Hepatocyte (in vitro differentiated cells): ENCODE results near the gene ALG14. TPM values are rescaled to one million over a fixed set of nuclear protein-coding genes. Genes with fewer than 3 reads are reported as not detected.
A peak's percentile ranks its signal among the peaks of the same experiment; 100 is the strongest.

Source experiments
- DNase-seq: peaks from one replicate; pipeline ENCODE4 v3.0.0-alpha.2; 2016; ENCODE audit warnings: low spot score
- H2AFZ ChIP-seq: fragments of 200-600 bp; sonication (generic); 2 replicates; pipeline ENCODE4 v1.6.0; 2016; ENCODE audit warnings: antibody characterized with exemption, mild to moderate bottlenecking
- H3K27ac ChIP-seq: fragments of 200-600 bp; sonication (generic); 2 replicates; pipeline ENCODE4 v1.5.1; 2016; ENCODE audit warnings: mild to moderate bottlenecking
- H3K27me3 ChIP-seq: fragments of 200-600 bp; sonication (generic); 2 replicates; pipeline ENCODE4 v1.6.1; 2016
- H3K36me3 ChIP-seq: fragments of 200-600 bp; sonication (generic); replicated peaks from 2 replicates; pipeline ENCODE4 v1.5.1; 2016; ENCODE audit warnings: low read depth; ENCODE audit not compliant: insufficient read depth
- H3K4me1 ChIP-seq: fragments of 200-600 bp; sonication (generic); 2 replicates; pipeline ENCODE4 v1.5.1; 2016; ENCODE audit warnings: mild to moderate bottlenecking, moderate library complexity; ENCODE audit not compliant: insufficient read depth
- H3K4me2 ChIP-seq: fragments of 200-600 bp; sonication (generic); 2 replicates; pipeline ENCODE4 v1.6.0; 2016
- H3K4me3 ChIP-seq: fragments of 200-600 bp; sonication (generic); 2 replicates; pipeline ENCODE4 v1.5.1; 2016; ENCODE audit warnings: mild to moderate bottlenecking
- H3K79me2 ChIP-seq: fragments of 200-600 bp; sonication (generic); 2 replicates; pipeline ENCODE4 v1.6.0; 2017; ENCODE audit warnings: mild to moderate bottlenecking
- H3K9me2 ChIP-seq: fragments of 200-600 bp; sonication (generic); replicated peaks from 2 replicates; pipeline ENCODE4 v1.6.0; 2017; ENCODE audit warnings: mild to moderate bottlenecking; ENCODE audit not compliant: insufficient read depth
- H3K9me3 ChIP-seq: fragments of 200-600 bp; sonication (generic); 2 replicates; pipeline ENCODE4 v1.5.1; 2016; ENCODE audit warnings: low read depth, mild to moderate bottlenecking
- H4K20me1 ChIP-seq: fragments of 200-600 bp; sonication (generic); 2 replicates; pipeline ENCODE4 v1.6.0; 2016; ENCODE audit warnings: mild to moderate bottlenecking; ENCODE audit not compliant: insufficient read depth, poor library complexity, severe bottlenecking
- CTCF ChIP-seq: fragments of 200-600 bp; sonication (generic); IDR thresholded peaks from 2 replicates; pipeline ENCODE4 v1.5.1; 2016; ENCODE audit warnings: antibody characterized with exemption, mild to moderate bottlenecking; ENCODE audit not compliant: poor library complexity
- EZH2 ChIP-seq: fragments of 200-600 bp; sonication (generic); IDR thresholded peaks from 2 replicates; pipeline ENCODE4 v1.6.1; 2016; ENCODE audit warnings: antibody characterized with exemption, mild to moderate bottlenecking, borderline replicate concordance
- EZH2phosphoT487 ChIP-seq: fragments of 200-600 bp; sonication (generic); IDR thresholded peaks from one replicate; pipeline ENCODE4 v1.6.1; 2018; ENCODE audit warnings: antibody characterized with exemption, mild to moderate bottlenecking, low read depth, moderate library complexity; ENCODE audit not compliant: unreplicated experiment, severe bottlenecking
- WGBS: methylation state at CpG from one replicate; pipeline ENCODE4 v1.1.6; 2016; ENCODE audit warnings: low lambda C conversion rate; ENCODE audit errors: missing lambda C conversion rate; 5-methylcytosine and 5-hydroxymethylcytosine counted together
- polyA plus RNA-seq: library from polyadenylated mRNA; unstranded; fragments of >200 nt; fragmentation: Nextera tagmentation; extraction: Ambion mirVana; gene quantifications from 2 replicates; pipeline ENCODE4 v1.2.1, GENCODE V29; 2016
- total RNA-seq: library from RNA; depleted of rRNA; stranded (reverse); fragments of >200 nt; gene quantifications from 2 replicates; pipeline ENCODE4 v1.2.3, GENCODE V29; 2014

ALG14 gene
- total and polyA plus RNA-seq, 2 experiments from 2014 or later = 2.5 to 22.5 TPM

GRCh38 chr1:95071539-95071938 is 1.2 kb downstream of the ALG14 start:
- peak overlapping the region; percentile 81 for H3K4me2 ChIP-seq
- H3K36me3 ChIP-seq = no peaks in the 10 kb centered on the region
- peak overlapping the region; percentile 97 for H2AFZ ChIP-seq
- H3K9me3 ChIP-seq = no peaks in the 10 kb centered on the region
- H3K9me2 ChIP-seq = no peaks in the 10 kb centered on the region
- peaks cover 8% of the 10 kb centered on the region for H3K79me2 ChIP-seq
- no peaks in the 10 kb centered on the region for H3K27me3 ChIP-seq
- no peak for DNase-seq
- H3K4me1 ChIP-seq = peaks cover 10% of the 10 kb centered on the region
- H4K20me1 ChIP-seq = no peaks in the 10 kb centered on the region
- H3K27ac ChIP-seq = peak overlapping the region; percentile 96
- 88% methylated on average over 2 of the region's 2 CpGs for whole genome bisulfite sequencing
- no peak overlapping the region for H3K4me3 ChIP-seq
- TF ChIP-seq CTCF (no peak), EZH2 (no peak), EZH2phosphoT487 (no peak)

GRCh38 chr1:95069710-95070093 is 3.0 kb downstream of the ALG14 start:
- Histone ChIP-seq H3K36me3 (no peaks in the 10 kb centered on the region), H3K27me3 (no peaks in the 10 kb centered on the region), H3K9me2 (no peaks in the 10 kb centered on the region), H3K27ac (peak overlapping the region; percentile 87), H4K20me1 (no peaks in the 10 kb centered on the region), H3K4me3 (no peak overlapping the region), H3K9me3 (no peaks in the 10 kb centered on the region), H3K4me2 (peak overlapping the region; percentile 58), H2AFZ (no peak overlapping the region), H3K4me1 (peaks cover 10% of the 10 kb centered on the region), H3K79me2 (peaks cover 9% of the 10 kb centered on the region)
- 71% methylated on average over 5 of the region's 5 CpGs for WGBS
- no peak for DNase-seq
- TF ChIP-seq EZH2phosphoT487 = no peak
- TF ChIP-seq EZH2 = no peak
- no peak for TF ChIP-seq CTCF

GRCh38 chr1:95068956-95069709 is 3.6 kb downstream of the ALG14 start:
- peak overlapping the region; percentile 58 for H3K4me2 ChIP-seq

More at GRCh38 chr1:95068956-95069709, 3.6 kb downstream of the ALG14 start:
- Histone ChIP-seq H3K9me2 (no peaks in the 10 kb centered on the region), H3K4me1 (peaks cover 10% of the 10 kb centered on the region), H3K9me3 (no peaks in the 10 kb centered on the region), H3K36me3 (no peaks in the 10 kb centered on the region), H3K4me3 (no peak overlapping the region), H3K79me2 (peaks cover 9% of the 10 kb centered on the region), H2AFZ (no peak overlapping the region), H3K27ac (peak overlapping the region; percentile 87), H4K20me1 (no peaks in the 10 kb centered on the region), H3K27me3 (no peaks in the 10 kb centered on the region)
- peak; percentile 33 for DNase-seq
- WGBS = 47% methylated on average over 6 of the region's 6 CpGs
- no peak for TF ChIP-seq CTCF
- no peak for TF ChIP-seq EZH2phosphoT487
- TF ChIP-seq EZH2 = no peak
